Memory B cell (primary cell): ENCODE measurements around the gene HELZ.
"Not testable (repeated sequence)": the region's sequence is repeated elsewhere in the genome, so short reads cannot be mapped to it uniquely, and the experiment has no call there.

Experiments
- ATAC-seq: fragments of 150-1000 bp; cut with Tn5 transposase; 2 replicates; pipeline ENCODE4 v1.10.0; 2021; ENCODE audit warnings: low read depth, mild to moderate bottlenecking, moderate library complexity
- DNase-seq, 2 donors: peaks; one replicate each; pipeline ENCODE4 v3.0.0; 2022; ENCODE audit warnings: low spot score in 2 of 2
- H3K27ac Mint-ChIP-seq: one replicate; pipeline ENCODE4 v1.8.0; 2022; ENCODE audit warnings: mild to moderate bottlenecking, moderate library complexity, mixed read lengths
- H3K27me3 Mint-ChIP-seq: one replicate; pipeline ENCODE4 v1.8.0; 2022; ENCODE audit warnings: mixed read lengths
- H3K36me3 Mint-ChIP-seq: one replicate; pipeline ENCODE4 v1.8.0; 2022; ENCODE audit warnings: mild to moderate bottlenecking, mixed read lengths
- H3K4me1 Mint-ChIP-seq: one replicate; pipeline ENCODE4 v1.8.0; 2022; ENCODE audit warnings: mixed read lengths
- H3K4me3 Mint-ChIP-seq: one replicate; pipeline ENCODE4 v1.8.0; 2022; ENCODE audit warnings: mild to moderate bottlenecking, moderate library complexity, mixed read lengths
- H3K9me3 Mint-ChIP-seq: one replicate; pipeline ENCODE4 v1.8.0; 2022; ENCODE audit warnings: mixed read lengths

Gene HELZ, protein sequence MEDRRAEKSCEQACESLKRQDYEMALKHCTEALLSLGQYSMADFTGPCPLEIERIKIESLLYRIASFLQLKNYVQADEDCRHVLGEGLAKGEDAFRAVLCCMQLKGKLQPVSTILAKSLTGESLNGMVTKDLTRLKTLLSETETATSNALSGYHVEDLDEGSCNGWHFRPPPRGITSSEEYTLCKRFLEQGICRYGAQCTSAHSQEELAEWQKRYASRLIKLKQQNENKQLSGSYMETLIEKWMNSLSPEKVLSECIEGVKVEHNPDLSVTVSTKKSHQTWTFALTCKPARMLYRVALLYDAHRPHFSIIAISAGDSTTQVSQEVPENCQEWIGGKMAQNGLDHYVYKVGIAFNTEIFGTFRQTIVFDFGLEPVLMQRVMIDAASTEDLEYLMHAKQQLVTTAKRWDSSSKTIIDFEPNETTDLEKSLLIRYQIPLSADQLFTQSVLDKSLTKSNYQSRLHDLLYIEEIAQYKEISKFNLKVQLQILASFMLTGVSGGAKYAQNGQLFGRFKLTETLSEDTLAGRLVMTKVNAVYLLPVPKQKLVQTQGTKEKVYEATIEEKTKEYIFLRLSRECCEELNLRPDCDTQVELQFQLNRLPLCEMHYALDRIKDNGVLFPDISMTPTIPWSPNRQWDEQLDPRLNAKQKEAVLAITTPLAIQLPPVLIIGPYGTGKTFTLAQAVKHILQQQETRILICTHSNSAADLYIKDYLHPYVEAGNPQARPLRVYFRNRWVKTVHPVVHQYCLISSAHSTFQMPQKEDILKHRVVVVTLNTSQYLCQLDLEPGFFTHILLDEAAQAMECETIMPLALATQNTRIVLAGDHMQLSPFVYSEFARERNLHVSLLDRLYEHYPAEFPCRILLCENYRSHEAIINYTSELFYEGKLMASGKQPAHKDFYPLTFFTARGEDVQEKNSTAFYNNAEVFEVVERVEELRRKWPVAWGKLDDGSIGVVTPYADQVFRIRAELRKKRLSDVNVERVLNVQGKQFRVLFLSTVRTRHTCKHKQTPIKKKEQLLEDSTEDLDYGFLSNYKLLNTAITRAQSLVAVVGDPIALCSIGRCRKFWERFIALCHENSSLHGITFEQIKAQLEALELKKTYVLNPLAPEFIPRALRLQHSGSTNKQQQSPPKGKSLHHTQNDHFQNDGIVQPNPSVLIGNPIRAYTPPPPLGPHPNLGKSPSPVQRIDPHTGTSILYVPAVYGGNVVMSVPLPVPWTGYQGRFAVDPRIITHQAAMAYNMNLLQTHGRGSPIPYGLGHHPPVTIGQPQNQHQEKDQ (N-terminal part only)

DNA sequence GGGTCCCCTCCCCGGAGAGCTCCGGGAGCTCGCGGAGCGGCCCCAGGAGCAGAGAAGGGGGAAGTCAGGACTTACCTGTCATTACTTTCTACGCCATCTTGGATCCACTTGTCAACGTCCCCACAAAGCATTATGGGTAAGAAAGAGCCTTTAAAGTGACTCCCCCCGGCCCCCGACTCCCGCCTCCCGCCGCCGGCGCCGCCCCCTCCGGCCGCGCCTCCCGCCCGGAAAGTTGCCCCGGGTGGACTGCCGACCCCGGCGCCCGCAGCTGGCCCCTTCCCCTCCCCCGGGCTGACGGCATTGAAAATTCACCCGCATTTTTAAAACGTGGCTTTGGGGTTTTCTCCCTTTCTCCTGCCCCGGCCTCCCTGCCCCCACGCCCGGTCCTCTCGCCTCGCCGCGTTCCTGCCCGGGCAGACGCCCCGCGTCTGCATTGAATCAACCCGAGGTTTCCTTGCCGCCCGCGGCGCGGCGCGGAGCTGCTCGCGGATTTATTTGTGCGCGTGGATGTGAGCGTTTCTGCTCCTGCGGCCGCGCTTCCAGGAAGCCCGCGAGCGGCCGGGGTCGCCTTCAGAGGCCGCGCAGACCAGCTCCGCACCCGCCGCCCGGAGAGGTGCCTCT lies at the start of gene HELZ:
HELZ (minus strand) TSS at position 124 of the 621 bp plus-strand sequence. CDS start 26,392 bp downstream, outside the sequence.
- no peaks in the 10 kb centered on the region for H3K27me3 Mint-ChIP-seq
- ATAC-seq: peak; percentile 83
- H3K4me1 Mint-ChIP-seq: peaks cover 25% of the 10 kb centered on the region
- peak; percentile 66 to 68 for DNase-seq
- no peaks in the 10 kb centered on the region for H3K9me3 Mint-ChIP-seq
- peak within 1 kb of the TSS; percentile 89 for H3K27ac Mint-ChIP-seq
- no peaks in the 10 kb centered on the region for H3K36me3 Mint-ChIP-seq
- peak within 1 kb of the TSS; percentile 85 for H3K4me3 Mint-ChIP-seq

DNA sequence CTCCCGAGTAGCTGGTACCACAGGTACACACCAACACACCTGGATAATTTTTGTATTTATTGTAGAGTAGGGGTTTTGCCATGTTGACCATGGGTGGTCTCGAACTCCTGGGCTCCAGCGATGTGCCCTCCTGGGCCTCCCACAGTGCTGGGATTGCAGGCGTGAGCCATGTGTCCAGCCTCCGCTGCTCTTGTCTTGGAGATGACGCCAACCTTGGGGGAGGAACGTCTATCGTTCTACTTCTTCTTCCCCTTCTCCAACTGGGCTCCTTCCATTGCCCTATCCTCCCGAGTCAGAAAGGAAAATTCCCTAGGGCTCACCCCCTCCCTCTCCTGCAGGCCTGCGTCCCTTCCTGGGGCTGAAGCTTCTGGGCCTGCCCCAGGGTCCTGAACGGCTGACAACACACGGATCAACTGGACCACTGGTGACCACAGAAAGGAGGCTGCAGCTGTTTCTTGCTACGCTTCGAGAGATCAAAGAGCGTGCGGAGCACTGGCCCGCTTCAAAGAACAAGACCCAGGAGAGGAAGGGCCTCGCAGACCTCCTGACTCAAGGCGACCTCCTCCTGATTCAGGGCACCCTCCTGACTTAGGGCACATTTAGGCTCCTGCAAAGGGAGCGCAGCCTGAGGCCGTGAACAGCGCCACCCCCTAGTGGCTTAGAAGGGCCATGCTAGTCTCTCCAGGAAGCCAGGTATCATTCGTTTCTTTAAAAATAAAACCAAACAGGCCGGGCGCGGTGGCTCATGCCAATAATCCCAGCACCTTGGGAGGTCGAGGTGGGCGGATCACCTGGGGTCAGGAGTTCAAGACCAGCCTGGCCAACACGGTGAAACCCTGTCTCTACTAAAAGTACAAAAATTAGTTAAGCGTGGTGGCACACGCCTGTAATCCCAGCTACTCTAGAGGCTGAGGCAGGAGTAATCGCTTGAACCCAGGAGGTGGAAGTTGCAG lies 48.5 kb upstream of the HELZ start:
- peaks cover 12% of the 10 kb centered on the region for H3K4me1 Mint-ChIP-seq
- peak; percentile 97 for ATAC-seq
- no peak overlapping the region for H3K27ac Mint-ChIP-seq
- no peaks in the 10 kb centered on the region for H3K36me3 Mint-ChIP-seq
- H3K27me3 Mint-ChIP-seq: no peaks in the 10 kb centered on the region
- no peaks in the 10 kb centered on the region for H3K9me3 Mint-ChIP-seq
- H3K4me3 Mint-ChIP-seq: peak overlapping the region; percentile 49
- DNase-seq: peak; percentile 44 to 48

DNA sequence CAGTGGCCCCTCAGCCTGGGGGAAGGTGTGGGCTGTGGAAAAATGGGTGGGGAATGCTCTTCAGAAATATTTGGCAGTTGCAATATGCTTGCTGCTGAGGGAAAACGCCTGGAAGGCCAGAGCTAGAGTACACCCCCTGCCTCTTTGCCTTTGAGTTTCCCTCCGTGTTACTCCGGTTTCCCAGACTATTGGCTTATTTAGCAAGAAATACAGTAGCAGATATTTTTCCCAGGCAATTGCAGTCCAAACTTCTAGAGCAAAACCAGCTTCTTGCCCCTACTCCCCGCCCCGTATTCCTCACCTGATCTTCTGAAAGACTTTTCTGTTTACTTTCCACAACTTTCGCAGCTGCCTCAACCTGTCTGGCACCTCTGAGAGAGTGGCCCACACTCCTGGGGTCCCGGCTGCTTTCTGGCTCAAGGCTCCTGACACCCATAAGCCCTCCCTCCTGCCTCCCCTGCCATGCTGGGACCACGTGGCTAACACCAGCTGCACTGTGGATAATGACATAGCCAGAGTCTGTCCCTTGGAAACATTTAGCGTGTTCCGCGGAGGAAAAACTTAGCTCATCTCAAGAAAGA lies 45.8 kb upstream of the HELZ start:
- Mint-ChIP-seq H3K27ac (no peak overlapping the region), H3K36me3 (no peaks in the 10 kb centered on the region), H3K4me1 (peaks cover 12% of the 10 kb centered on the region), H3K4me3 (no peak overlapping the region), H3K27me3 (no peaks in the 10 kb centered on the region), H3K9me3 (no peaks in the 10 kb centered on the region)
- ATAC-seq (no peak), DNase-seq (no peak)

DNA sequence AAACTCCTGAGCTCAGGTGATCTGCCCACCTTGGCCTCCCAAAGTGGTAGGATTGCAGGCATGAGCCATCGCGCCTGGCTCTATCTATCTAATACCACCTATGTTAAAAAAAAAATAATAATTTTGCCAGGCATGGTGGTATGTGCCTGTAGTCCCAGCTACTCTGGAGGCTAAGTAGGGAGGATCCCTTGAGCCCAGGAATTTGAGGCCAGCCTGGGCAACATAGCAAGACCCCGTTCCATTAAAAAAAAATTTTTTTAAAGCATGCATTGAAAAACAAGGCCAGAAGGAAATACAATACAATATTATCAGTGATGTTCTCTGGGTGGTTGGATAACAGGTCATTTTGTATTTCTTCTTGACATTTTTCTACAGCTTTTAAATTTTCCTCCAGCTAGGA lies 45.2 kb upstream of the HELZ start:
- Mint-ChIP-seq H3K36me3 (no peaks in the 10 kb centered on the region), H3K4me1 (peaks cover 12% of the 10 kb centered on the region)

DNA sequence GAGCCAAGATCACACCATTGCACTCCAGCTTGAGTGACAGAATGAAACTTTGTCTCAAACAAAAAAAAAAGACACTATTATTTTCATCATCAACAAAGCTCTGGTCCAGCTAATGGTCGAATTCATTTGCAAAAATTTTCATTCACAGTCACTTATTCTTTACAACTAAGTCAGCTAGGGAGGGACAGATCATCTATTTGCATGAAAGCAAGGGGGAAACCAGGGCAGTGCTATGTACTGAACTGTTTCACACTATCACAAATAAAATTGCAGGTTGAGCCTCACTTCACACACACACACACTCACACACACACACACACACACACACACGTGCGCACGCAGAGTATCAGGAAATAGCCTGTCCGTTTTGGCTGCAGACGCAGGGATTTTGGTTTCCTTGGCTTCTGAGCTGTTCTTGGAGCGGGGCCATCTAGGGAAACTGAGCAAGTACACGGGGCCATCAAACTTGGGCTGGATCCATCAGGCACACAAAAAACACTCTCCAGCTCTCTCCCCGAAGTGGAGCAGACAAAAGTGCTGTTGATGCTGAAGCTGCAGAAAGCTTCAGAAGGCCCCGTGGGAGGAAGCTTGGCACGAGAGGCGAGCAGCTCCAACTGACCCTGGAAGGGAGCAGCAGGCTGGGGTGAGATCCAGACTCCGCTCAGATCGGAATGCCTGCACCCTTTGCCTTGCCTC lies 44.3 kb upstream of the HELZ start:
- Mint-ChIP-seq H3K36me3 (no peaks in the 10 kb centered on the region), H3K9me3 (no peaks in the 10 kb centered on the region), H3K4me3 (no peak overlapping the region), H3K4me1 (peaks cover 12% of the 10 kb centered on the region), H3K27me3 (no peaks in the 10 kb centered on the region), H3K27ac (no peak overlapping the region)
- no peak for ATAC-seq
- no peak for DNase-seq

More for the DNA sequence above, 45.2 kb upstream of the HELZ start:
- H3K9me3 Mint-ChIP-seq: no peaks in the 10 kb centered on the region
- ATAC-seq (no peak), DNase-seq (no peak)
- no peak overlapping the region for H3K4me3 Mint-ChIP-seq
- H3K27ac Mint-ChIP-seq: no peak overlapping the region
- H3K27me3 Mint-ChIP-seq: no peaks in the 10 kb centered on the region

DNA sequence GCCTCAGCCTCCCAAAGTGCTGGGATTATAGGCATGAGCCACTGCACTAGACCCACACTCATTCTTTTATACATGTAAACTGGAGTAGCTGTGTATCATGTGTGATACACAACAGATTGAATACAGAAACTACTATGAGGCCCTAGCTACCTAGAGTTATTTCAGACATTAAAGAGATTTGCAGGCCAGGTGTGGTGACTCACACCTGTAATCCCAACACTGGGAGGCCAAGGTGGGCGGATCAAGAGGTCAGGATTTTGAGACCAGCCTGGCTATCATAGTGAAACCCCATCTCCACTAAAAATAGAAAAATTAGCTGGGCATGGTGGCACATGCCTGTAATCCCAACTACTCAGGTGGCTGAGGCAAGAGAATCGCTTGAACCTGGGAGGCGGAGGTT lies 41.8 kb upstream of the HELZ start:
- not testable (repeated sequence) for ATAC-seq, H3K9me3 Mint-ChIP-seq, DNase-seq, H3K4me3 Mint-ChIP-seq, H3K27ac Mint-ChIP-seq, H3K27me3 Mint-ChIP-seq, H3K36me3 Mint-ChIP-seq, H3K4me1 Mint-ChIP-seq

DNA sequence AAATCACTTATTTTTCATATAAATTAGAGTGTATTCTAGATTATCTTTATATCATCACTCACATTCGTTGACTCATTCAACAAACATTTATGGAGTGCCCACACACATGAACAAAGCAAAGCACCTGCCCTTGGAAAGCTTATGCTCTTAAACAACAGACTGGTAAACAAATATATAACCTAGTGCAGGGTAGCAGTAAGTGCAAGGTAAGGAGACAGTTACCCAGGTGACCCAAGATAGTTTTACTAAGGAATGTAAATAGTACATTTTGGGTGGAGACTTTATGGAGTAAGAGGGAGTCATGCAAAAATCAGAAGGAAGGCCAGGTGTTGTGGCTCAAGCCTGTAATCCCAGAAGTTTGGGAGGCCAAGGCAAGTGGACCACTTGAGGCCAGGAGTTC lies 40.4 kb upstream of the HELZ start:
- Mint-ChIP-seq H3K9me3 (no peaks in the 10 kb centered on the region), H3K27me3 (no peaks in the 10 kb centered on the region), H3K36me3 (no peaks in the 10 kb centered on the region), H3K4me1 (peaks cover 6% of the 10 kb centered on the region), H3K27ac (no peak overlapping the region), H3K4me3 (no peak overlapping the region)
- no peak for ATAC-seq
- DNase-seq: no peak

DNA sequence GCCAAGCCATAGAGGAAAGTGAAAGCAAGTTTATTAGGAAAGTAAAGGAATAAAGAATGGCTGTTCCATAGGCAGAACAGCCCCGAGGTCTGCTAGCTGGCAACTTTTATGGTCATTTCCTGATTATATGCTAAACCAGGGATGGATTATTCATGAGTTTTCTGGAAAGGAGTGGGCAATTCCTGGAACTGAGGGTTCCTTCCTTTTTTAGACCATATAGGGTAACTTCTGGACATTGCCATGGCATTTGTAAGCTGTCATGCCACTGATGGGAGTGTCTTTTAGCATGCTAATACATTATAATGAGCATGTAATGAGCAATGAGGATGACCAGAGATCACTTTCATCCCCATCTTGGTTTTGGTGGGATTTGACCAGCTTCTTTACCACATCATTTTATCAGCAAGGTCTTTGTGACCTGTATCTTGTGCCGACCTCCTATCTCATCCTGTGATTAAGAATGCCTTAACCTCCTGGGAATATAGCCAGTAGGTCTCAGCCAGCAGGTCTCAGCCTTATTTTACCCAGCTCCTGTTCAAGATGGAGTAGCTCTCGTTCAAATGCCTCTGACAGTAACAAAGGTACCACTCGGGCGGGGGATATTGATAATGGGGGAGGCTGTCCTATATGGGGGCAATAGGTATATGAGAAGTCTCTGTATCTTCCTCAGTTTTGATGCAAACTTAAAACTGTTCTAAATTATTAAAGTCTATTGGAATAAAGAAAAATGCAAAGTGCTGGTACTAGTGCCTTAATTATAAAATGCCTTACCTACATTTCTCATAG lies 38.9 kb upstream of the HELZ start:
- Mint-ChIP-seq H3K4me3 (no peak overlapping the region), H3K27ac (no peak overlapping the region), H3K9me3 (no peaks in the 10 kb centered on the region), H3K4me1 (no peaks in the 10 kb centered on the region), H3K36me3 (no peaks in the 10 kb centered on the region), H3K27me3 (no peaks in the 10 kb centered on the region)
- DNase-seq: no peak
- ATAC-seq: no peak

DNA sequence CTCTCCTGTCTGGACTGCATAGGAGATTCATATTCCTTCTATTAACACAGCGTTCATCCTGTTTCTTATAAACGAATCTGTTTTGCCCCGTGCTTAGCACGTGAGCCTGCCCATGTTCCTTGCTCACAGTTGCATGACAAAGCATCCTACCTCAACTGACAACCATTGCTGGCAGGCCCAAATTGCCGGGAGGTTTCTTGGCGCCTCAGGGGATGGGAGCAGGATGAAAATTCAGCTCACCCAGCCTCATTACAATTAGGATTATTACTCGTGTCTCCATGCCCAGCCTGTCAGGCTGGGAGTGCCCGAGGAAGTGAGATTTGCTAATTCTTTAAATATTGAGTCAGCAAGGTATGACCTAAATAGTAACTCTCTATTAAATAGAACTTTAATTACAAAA lies 36.7 kb upstream of the HELZ start:
- no peak overlapping the region for H3K4me3 Mint-ChIP-seq
- H3K9me3 Mint-ChIP-seq: no peaks in the 10 kb centered on the region
- H3K27me3 Mint-ChIP-seq: no peaks in the 10 kb centered on the region
- H3K4me1 Mint-ChIP-seq: no peaks in the 10 kb centered on the region
- DNase-seq (no peak), ATAC-seq (no peak)
- no peak overlapping the region for H3K27ac Mint-ChIP-seq
- no peaks in the 10 kb centered on the region for H3K36me3 Mint-ChIP-seq

DNA sequence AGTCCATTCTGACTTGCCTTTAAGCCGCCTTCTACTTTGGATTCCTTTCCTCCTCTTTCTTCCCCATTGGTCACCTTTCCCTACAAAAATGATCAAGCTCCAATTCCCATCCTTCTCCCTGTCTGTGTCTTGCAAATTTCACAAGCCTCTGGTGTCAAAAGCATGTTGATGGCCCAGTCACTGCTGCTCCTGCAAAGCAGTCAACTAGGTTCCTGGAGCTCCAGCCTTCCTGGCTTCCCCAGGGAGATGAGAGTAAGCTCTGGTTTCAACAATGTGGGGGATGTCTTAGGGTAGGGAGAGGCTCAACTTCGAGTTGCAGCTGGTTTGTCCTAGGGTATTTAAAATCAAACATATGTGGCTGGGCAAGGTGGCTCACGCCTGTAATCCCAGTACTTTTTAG lies 36.1 kb upstream of the HELZ start:
- Mint-ChIP-seq H3K36me3 (no peaks in the 10 kb centered on the region), H3K9me3 (no peaks in the 10 kb centered on the region), H3K27me3 (no peaks in the 10 kb centered on the region), H3K27ac (no peak overlapping the region), H3K4me3 (no peak overlapping the region), H3K4me1 (no peaks in the 10 kb centered on the region)
- ATAC-seq: no peak
- DNase-seq: no peak

DNA sequence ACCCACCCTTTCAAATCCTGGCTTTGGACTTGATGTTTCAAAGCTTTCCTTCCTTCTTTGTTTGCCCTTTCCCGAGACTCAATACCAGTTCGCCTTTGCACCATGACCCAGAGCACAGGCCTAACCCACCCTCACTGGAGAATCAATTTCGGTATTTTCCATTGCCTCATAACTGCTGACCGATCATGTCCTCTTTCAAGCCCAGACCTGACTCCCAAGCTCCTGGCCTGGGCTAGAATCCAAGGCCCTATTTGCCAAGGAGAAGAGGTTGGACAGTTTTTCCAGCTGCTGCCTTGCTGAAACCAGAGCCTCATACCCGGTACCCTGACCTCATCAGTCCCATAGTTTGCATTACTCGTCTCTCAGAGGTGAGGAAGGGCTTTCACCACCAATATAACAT lies 35.3 kb upstream of the HELZ start:
- no peaks in the 10 kb centered on the region for H3K36me3 Mint-ChIP-seq
- H3K9me3 Mint-ChIP-seq: no peaks in the 10 kb centered on the region
- H3K4me3 Mint-ChIP-seq: no peak overlapping the region
- H3K27ac Mint-ChIP-seq: no peak overlapping the region
- no peak for ATAC-seq
- no peaks in the 10 kb centered on the region for H3K27me3 Mint-ChIP-seq
- no peaks in the 10 kb centered on the region for H3K4me1 Mint-ChIP-seq
- DNase-seq: no peak
